Endodermal cell (in vitro differentiated cells): ENCODE data around the gene SMPDL3A. TPM values are rescaled to one million over a fixed set of nuclear protein-coding genes. Genes with fewer than 3 reads are reported as not detected.

Experiments used
- DNase-seq: peaks from one replicate; pipeline ENCODE4 v3.0.0-alpha.2; 2017
- H3K27ac ChIP-seq: 2 replicates; pipeline ENCODE4 v1.5.1; 2013; ENCODE audit warnings: mild to moderate bottlenecking, low read depth, low read length, moderate library complexity
- H3K27me3 ChIP-seq: 2 replicates; pipeline ENCODE4 v1.6.1; 2013; ENCODE audit warnings: mild to moderate bottlenecking, low read length, moderate library complexity; ENCODE audit not compliant: insufficient read depth, control insufficient read depth, poor library complexity, severe bottlenecking
- H3K36me3 ChIP-seq: 2 replicates; pipeline ENCODE4 v1.7.0; 2013; ENCODE audit warnings: mild to moderate bottlenecking, low read length, moderate library complexity; ENCODE audit not compliant: control insufficient read depth, insufficient read depth
- H3K4me1 ChIP-seq: one replicate; pipeline ENCODE4 v1.7.0; 2013; ENCODE audit warnings: low read length; ENCODE audit not compliant: control insufficient read depth, insufficient read depth
- H3K4me3 ChIP-seq: 2 replicates; pipeline ENCODE4 v1.5.1; 2013; ENCODE audit warnings: mild to moderate bottlenecking, low read length, moderate library complexity
- H3K9ac ChIP-seq: 2 replicates; pipeline ENCODE4 v1.6.1; 2013; ENCODE audit warnings: mild to moderate bottlenecking, low read length, moderate library complexity; ENCODE audit not compliant: poor library complexity, severe bottlenecking; ENCODE audit errors: extremely low read depth
- H3K9me3 ChIP-seq: 2 replicates; pipeline ENCODE4 v1.6.1; 2013; ENCODE audit warnings: mild to moderate bottlenecking, low read length, moderate library complexity; ENCODE audit not compliant: control insufficient read depth
- H3K27ac Mint-ChIP-seq: 2 replicates; pipeline ENCODE4 v1.8.0; 2020; ENCODE audit warnings: mixed read lengths
- H3K27me3 Mint-ChIP-seq: 2 replicates; pipeline ENCODE4 v1.8.0; 2021; ENCODE audit warnings: mild to moderate bottlenecking, mixed read lengths; ENCODE audit not compliant: insufficient read depth
- H3K36me3 Mint-ChIP-seq: 2 replicates; pipeline ENCODE4 v1.8.0; 2020; ENCODE audit warnings: low read depth, mixed read lengths
- H3K4me1 Mint-ChIP-seq: 2 replicates; pipeline ENCODE4 v1.8.0; 2020; ENCODE audit warnings: mixed read lengths
- H3K4me3 Mint-ChIP-seq: 2 replicates; pipeline ENCODE4 v1.8.0; 2020; ENCODE audit warnings: mild to moderate bottlenecking, moderate library complexity, mixed read lengths
- H3K9me3 Mint-ChIP-seq: 2 replicates; pipeline ENCODE4 v1.8.0; 2020; ENCODE audit warnings: mild to moderate bottlenecking, mixed read lengths
- WGBS, 2 experiments: methylation state at CpG; one replicate each; pipeline versions ENCODE4 v1.1.5 to v1.1.7; 2013; ENCODE audit warnings: missing lambda C conversion rate in 2 of 2, mixed read lengths in 1 of 2; ENCODE audit not compliant: insufficient coverage in 1 of 2, insufficient read length in 1 of 2; 5-methylcytosine and 5-hydroxymethylcytosine counted together
- total RNA-seq, 2 donors: library from RNA; stranded (reverse); fragmentation: NEBNext Ultra II Directional in 1 of 2; extraction: Animal tissue kit (Norgen Biotek cat#: 25700) in 1 of 2; gene quantifications; 2 replicates in 1 of 2; 3 replicates in 1 of 2; pipeline ENCODE4 v1.2.1, GENCODE V29; 2021
- TF ChIP-seq, protein P1 (sequence below): fragments of 200-600 bp; sonication (generic); conservative IDR thresholded peaks from 2 replicates; pipeline ENCODE4 v1.5.0; 2021; ENCODE audit warnings: antibody characterized with exemption, mild to moderate bottlenecking

The SMPDL3A gene
- total RNA-seq, 2 donors from 2014 or later = 2.8 to 3.2 TPM

DNA sequence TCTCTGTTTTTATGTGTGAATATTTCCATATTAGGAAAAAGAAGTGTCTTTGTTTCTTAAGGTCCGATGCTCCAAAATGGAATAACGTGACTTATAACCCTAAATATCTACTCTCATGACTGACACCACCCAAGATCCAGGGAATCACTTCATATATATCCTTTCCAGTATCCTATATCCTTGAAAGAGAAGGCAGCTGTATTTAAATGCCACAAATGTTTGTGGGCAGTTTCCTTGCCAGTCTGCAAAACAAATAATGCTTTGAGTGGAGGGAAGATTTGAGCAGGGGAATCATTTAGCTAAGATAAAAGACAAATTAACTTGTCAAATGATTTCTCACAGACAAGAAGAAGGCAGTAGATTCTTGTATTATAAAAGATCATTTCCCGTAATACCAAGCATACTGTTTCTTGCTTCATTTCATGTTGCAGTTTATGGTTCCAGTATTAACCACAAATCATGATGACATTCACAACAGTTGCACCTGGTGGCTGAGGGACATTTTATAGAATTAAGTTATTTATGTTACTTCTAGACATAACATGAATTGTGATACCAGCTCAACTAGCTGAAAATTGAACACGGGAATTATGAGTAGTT, 39.5 kb upstream of the SMPDL3A start:
- TF ChIP-seq, protein P1, sequence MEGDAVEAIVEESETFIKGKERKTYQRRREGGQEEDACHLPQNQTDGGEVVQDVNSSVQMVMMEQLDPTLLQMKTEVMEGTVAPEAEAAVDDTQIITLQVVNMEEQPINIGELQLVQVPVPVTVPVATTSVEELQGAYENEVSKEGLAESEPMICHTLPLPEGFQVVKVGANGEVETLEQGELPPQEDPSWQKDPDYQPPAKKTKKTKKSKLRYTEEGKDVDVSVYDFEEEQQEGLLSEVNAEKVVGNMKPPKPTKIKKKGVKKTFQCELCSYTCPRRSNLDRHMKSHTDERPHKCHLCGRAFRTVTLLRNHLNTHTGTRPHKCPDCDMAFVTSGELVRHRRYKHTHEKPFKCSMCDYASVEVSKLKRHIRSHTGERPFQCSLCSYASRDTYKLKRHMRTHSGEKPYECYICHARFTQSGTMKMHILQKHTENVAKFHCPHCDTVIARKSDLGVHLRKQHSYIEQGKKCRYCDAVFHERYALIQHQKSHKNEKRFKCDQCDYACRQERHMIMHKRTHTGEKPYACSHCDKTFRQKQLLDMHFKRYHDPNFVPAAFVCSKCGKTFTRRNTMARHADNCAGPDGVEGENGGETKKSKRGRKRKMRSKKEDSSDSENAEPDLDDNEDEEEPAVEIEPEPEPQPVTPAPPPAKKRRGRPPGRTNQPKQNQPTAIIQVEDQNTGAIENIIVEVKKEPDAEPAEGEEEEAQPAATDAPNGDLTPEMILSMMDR = no peak
- DNase-seq = no peak
- Mint-ChIP-seq H3K27ac (no peak overlapping the region), H3K27me3 (peaks cover 58% of the 10 kb centered on the region), H3K9me3 (peaks cover 35% of the 10 kb centered on the region), H3K36me3 (peaks cover 6% of the 10 kb centered on the region), H3K4me3 (no peak overlapping the region), H3K4me1 (peaks cover 16% of the 10 kb centered on the region)
- Histone ChIP-seq H3K27ac (no peak overlapping the region), H3K36me3 (no peaks in the 10 kb centered on the region), H3K27me3 (no peaks in the 10 kb centered on the region), H3K4me1 (no peaks in the 10 kb centered on the region), H3K9me3 (peaks cover 29% of the 10 kb centered on the region), H3K9ac (no peak overlapping the region), H3K4me3 (peak overlapping the region; percentile 66)
- 99% methylated on average over 3 of the region's 4 CpGs; no CpG with 5 or more reads in 1 of the 2 experiments for WGBS, 2 experiments

DNA sequence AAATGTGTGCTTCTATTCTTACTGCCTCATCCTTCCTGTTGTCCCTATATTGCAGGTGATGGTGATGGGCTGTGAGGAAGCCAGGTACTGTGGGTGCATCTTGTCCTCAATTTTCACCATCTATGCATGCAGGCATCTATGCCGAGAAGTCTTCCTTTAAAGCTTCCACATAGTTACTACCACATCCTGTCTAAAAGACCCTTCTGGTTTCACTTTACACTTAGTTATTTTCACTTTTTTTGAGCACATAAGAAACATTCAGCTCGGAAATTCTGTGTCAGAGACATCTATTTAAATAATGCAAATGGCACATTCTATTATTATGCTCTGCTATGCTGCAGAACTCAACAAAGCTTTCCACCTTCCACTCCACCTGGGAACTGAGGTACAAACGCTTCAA, 37.7 kb upstream of the SMPDL3A start:
- Histone ChIP-seq H3K27ac (no peak overlapping the region), H3K9me3 (peaks cover 34% of the 10 kb centered on the region), H3K4me3 (no peak overlapping the region), H3K9ac (no peak overlapping the region), H3K27me3 (no peaks in the 10 kb centered on the region), H3K36me3 (no peaks in the 10 kb centered on the region), H3K4me1 (no peaks in the 10 kb centered on the region)
- DNase-seq = no peak
- Mint-ChIP-seq H3K9me3 (peaks cover 49% of the 10 kb centered on the region), H3K27me3 (peaks cover 65% of the 10 kb centered on the region), H3K4me3 (no peak overlapping the region), H3K27ac (no peak overlapping the region), H3K4me1 (peaks cover 12% of the 10 kb centered on the region), H3K36me3 (peaks cover 11% of the 10 kb centered on the region)
- TF ChIP-seq, protein P1 = no peak
- WGBS, 2 experiments = 79 to 86% methylated on average over 2 to 3 of the region's 3 CpGs

DNA sequence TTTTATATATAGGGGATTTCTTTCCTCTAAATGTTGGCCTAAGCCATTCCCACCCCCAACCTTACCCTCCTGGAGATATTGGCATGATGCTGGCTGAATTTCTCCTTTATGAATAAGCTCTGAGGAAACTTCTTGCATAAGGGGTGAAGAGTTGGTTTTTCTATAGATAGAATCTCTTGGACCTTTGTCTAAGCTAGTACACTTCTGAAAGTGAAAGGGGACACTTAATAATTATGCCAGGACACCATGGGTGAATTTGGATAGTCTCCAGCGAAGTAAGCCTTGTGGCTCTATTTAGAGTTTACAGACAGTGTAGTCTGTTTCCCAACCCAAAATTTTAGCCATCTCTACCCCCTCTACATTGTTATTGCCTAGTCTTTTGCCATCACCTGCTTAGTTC, 36.6 kb upstream of the SMPDL3A start:
- Mint-ChIP-seq H3K27ac (no peak overlapping the region), H3K9me3 (peaks cover 54% of the 10 kb centered on the region), H3K36me3 (peaks cover 11% of the 10 kb centered on the region), H3K4me1 (peaks cover 9% of the 10 kb centered on the region), H3K27me3 (peaks cover 69% of the 10 kb centered on the region), H3K4me3 (no peak overlapping the region)
- 48% methylated on average over 1 of the region's 1 CpG; no CpG with 5 or more reads in 1 of the 2 experiments for whole genome bisulfite sequencing, 2 experiments
- Histone ChIP-seq H3K9ac (no peak overlapping the region), H3K27ac (no peak overlapping the region), H3K9me3 (peaks cover 34% of the 10 kb centered on the region), H3K27me3 (no peaks in the 10 kb centered on the region), H3K36me3 (no peaks in the 10 kb centered on the region), H3K4me1 (no peaks in the 10 kb centered on the region), H3K4me3 (no peak overlapping the region)
- TF ChIP-seq, protein P1 = no peak
- no peak for DNase-seq
